Ureter (tissue), 1 donor: ENCODE measurements around the gene ARL15. TPM values are rescaled to one million over a fixed set of nuclear protein-coding genes. Genes with fewer than 3 reads are reported as not detected.

Experiments used
- DNase-seq: peaks from one replicate; pipeline ENCODE4 v3.0.0-alpha.2; 2020; ENCODE audit warnings: low spot score
- total RNA-seq: library from RNA; stranded (reverse); gene quantifications from one replicate; pipeline ENCODE4 v1.2.4, GENCODE V29; 2023
- donor health status: DM: yes; HTN: yes; CAD: no.

ARL15 gene
- total RNA-seq, 1 donor from 2014 or later = 48.0 TPM

- DNase-seq = no peak
Observed at GRCh38 chr5:54285686-54286085, 24.7 kb downstream of the ARL15 start.

DNA sequence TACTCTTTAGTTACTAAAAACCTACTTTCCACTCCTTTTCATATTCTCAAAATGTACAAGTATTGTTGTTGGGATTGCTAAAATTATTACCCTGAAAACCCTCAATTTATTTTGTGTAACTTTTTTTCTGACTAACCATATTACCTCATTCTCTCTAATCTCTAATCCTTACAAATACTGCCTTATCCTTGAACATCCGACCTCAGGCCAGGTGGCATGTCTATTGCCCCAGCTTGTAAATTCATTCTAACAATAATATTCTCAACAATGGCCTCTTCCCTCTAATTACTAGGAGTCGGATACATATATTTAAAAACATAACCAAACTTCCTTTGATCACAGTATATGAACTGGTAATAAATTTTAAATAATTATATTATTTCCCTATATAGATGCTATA is 25.8 kb downstream of the ARL15 start:
- DNase-seq = no peak

DNA sequence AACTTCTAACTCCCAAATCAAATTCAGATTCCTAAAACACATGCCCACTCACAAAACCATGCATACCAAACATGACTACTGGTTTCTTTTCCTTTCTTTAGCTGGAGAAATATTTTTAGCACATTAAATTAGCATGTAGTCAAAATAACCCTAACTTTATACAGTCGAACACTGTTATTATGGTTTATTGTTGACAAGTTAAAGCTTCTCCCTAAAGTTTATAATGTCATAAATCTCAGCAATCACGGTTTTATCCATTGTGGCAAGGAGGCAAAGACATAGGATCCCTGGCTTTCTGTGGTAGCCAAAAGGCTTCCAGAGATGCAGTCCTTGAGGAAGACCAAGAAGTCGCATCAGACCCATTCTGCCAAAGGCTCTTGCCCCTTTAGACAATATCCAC is 27.5 kb downstream of the ARL15 start:
- DNase-seq = no peak

DNA sequence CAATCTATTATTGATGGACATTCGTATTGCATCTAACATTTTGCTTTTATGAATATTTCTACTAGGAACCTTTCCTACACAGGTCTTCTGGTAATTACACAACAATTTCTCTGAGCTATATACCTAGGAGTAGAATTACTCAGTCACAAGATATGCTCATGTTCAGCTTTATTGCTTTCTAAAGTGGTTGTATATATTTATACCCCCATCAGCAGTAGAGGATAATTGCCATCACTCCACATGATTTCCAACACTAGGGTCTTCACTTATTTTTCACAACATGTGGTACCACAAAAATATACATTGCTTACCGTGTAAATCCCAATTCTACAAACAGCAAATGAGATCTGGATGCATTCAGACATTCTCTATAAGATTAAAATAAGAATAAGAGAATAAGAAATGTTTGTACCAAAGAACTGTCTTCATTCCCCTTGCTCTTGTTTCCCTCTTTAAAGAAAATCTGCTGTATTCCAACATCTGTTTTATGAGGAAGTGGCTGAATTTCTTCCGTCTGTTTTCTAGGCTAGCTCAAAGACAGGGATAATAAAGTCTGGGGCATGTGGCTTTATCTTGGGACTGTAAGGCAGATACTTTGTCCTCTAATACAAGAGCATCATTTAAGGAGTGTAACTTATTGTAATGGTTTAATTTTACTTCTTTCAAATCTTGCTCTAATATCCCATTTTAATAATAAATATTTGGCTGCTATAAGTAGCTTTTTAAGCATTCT is 28.2 kb downstream of the ARL15 start:
- no peak for DNase-seq

GRCh38 chr5:54279960-54280359 is 30.4 kb downstream of the ARL15 start:
- DNase-seq = no peak

DNA sequence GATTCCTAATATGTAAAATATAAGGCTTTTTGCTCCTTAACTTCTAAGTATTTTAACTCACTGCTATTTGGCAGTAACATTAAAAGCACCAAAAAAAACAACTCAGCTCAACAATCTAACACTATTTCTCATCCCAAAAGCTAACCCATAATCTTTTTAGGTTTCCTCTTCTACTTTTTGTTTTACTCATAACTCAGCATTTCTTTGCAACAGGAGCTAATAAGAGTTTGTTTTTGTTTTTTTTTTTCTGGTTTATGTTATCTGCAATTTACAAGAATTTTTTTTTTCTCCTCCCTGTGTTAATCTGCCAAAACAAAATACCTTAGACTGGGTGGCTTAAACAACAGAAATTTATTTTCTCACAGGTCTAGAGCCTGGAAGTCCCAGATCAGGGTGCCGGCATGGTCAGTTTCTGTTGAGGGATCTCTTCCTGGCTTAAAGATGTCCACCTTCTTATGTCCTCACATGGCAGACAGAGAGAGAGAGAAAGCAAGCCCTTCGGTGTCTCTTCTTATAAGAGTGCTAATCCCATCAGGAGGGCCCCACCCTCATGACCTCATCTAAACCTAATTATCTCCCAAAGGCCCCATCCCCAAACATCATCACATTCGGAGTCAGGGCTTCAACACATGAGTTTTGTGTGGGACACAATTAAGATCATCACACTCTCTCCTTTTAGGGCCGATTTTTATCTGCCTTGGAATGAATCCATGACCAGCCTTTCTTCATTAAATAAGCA is 31.2 kb downstream of the ARL15 start:
- no peak for DNase-seq

DNA sequence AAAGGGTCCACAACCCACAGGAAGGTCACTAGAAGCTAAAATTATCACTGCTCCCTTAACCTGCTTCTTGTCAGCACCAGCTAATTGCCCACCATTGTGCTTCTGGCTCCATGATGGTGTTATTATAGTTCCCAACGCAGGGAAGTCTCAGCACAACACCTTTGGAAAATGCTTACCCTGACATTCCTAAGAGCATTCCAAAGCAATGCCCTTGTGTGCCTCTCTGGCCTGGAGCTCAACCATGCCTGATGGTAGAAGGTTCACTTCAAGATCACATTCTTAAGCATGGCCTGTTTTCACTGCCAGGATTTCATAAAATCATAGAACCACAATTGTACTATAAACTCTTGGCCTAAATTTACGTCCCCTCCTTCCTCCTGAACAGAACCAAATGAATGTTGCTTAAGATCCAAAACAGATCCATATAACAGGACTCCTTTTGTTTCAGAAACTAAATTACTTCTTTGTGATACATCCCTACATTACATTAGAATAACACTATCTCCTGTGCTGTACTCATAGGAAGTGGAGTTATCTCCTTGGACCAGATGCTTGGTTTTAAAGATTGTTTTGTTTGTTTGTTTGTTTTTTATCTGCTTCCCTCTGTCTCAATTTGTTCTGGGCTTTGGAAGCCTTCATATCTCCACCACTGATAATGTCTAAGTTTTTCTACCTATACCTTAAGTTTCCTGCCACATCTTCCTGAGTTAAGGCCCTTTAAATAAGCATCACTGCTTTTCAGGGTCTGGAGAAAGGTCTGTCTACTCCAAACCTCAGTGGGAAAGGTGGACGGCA is 32.1 kb downstream of the ARL15 start:
- DNase-seq = no peak

- no peak for DNase-seq
Observed at GRCh38 chr5:54276048-54276447, 34.3 kb downstream of the ARL15 start.

GRCh38 chr5:54275361-54275760 is 35.0 kb downstream of the ARL15 start:
- no peak for DNase-seq

DNA sequence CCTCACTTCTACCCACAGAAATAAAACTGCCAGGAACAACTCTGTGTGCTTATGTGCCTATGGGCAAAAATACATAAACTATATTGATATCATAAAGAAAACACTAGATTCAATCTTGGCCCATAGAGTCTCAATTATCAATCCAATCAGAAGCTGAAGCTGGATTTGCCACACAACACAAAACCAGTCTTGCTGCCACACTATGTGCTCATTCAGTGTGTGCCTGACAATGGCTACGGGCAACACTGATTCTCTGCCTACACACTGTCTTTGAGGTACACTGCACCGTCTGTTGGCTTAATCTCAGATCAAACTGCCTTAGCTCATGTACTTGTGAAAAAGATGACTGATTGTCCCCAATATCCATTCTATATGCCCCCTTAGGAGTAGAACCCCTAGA is 35.4 kb downstream of the ARL15 start:
- no peak for DNase-seq

- DNase-seq = no peak
Observed at GRCh38 chr5:54273715-54274114, 36.7 kb downstream of the ARL15 start.

DNA sequence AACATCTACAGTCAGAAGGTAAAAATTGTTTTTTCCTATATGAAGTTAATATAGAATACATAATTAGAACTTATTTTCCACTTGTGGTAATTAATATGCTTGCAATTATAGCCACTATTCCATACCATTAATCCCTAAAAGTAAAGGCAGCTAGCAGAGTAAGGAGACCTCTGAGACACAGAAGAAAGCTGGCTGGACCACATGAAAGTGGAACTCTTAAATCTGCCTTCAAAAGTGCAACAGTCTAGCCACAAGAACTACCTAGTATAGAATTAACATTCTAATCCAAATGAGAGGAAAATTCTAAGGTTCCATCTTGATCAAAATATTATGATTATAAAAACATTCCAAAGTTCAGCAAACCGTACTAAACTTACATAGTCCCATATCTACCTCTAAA is 37.6 kb downstream of the ARL15 start:
- no peak for DNase-seq

DNA sequence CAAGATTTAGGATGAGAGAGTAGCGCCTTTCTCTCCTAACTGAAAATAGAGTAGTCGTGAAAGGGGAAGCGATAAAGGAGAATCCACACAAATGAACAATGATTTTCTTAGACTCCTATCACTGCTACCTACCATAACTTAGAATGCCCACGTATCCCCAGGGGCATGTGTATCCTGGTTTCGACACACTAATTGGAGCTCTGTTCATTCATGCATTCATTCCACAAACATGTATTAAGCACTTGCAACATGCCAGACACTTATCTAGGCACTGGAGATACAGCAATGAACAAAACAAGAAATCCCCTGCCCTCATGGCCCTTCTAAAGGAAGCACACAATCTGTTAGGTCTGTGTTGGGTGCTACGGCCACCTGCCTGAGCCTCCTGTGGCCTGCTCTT is 40.0 kb downstream of the ARL15 start:
- DNase-seq = no peak

- DNase-seq = no peak
Observed at GRCh38 chr5:54264574-54264973, 45.8 kb downstream of the ARL15 start.

- DNase-seq = no peak
Observed at GRCh38 chr5:54263447-54263846, 46.9 kb downstream of the ARL15 start.

DNA sequence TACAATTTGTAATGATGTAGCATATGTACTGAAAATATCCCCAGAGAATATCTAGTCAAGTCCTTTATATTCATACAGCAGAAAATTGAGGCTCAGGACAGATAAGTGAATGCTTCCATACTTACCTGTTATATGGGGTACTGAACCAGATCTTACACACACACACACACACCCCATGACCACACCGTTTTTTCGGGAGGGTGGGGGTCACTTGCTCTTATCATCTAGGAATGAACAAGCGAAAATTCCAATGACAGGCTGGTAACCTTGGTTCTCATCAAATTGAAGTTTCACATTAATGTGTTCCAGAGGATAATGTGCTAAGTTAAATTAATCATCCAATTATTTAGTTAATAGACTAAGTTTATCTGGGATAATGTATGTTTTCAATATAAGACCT is 48.8 kb downstream of the ARL15 start:
- DNase-seq = no peak

- DNase-seq = no peak
Observed at GRCh38 chr5:54259981-54260380, 50.4 kb downstream of the ARL15 start.

DNA sequence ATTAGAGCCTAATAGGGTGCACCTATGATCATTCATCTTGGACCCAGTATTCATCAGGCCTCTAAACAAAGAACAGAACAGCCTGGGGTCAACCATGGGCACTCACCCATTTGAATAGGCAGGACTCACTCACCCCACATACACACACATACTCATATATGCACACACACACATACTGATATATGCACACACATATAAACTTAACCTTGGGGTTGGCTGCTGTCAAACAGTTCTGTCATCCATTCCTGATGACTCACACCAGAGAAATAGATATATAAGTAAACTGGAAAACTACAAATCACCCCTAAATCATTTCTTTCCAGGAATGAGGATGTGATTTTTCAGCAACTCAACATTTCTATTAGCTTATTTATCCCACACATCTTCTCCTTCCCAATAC is 51.3 kb downstream of the ARL15 start:
- no peak for DNase-seq

- DNase-seq = no peak
Observed at GRCh38 chr5:54257366-54258118, 52.8 kb downstream of the ARL15 start.

DNA sequence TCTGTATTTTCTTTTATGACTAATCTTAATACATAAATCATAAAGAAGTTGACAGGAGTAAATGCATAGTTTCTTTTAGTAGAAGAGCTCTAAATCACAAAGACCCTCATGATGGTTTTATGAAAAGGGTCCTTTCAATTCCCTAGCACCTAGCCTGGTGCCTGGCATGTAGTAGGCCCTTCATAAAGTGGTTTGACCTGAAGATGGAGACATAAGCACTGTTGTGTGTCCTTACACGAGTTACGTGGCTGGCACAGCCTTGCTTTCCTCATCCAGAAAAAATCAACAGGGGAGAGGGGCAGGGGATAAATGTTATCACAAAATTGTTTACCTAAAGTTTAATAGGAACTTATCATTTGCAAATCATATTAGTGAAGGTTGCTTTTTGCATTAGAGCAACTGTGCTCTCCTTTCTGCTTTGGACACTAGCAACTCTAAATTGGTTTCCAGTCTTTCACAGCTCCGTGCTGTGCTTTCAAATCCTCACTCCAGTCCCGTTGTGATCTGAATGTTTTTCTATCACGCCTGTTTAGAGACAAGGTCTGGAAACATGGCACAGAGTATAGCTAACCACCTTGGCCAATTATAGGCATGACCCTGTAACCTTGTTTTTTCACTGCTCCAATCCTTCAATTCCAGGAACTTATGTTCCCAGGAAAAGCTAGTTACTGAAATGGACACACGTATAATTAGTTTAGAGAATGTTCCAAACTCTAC is 55.7 kb downstream of the ARL15 start:
- no peak for DNase-seq

DNA sequence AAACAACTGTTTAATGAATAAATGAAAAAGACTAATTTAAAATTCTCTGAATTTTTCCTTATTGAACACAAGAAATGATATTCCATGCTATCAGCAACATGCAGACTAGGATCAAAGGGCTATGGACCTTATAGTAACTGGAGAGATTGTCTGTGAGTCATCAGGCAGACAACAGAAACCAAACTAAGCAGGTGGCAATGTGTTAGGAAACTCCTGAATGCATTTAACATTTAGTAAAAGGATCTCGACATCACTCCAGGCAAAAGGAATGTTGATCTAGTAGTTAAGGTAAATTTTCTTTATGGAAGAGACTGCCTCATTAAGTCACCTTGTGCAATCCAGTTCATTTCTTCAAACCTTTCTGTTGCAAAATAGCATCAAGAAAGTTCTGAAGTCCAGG is 58.4 kb downstream of the ARL15 start:
- DNase-seq = no peak
